Calu3 (cell line): ENCODE measurements around the gene SLC47A2. TPM values are rescaled to one million over a fixed set of nuclear protein-coding genes. Genes with fewer than 3 reads are reported as not detected.

ENCODE experiments used
- BruUV-seq: library from RNA; stranded (reverse); fragments of 400-500 nt; replicated peaks from 2 replicates; lab custom pipeline; 2021; lab: Mats Ljungman, UMichigan
- CTCF ChIA-PET: fragments of 300-600 bp; sonication (Branson Sonifier 250); formaldehyde crosslinking; loops from one replicate; lab custom pipeline; 2022; ENCODE audit warnings: antibody characterized with exemption; lab: Charles Lee
- DNase-seq: peaks from one replicate; pipeline ENCODE4 v3.0.0; 2022
- H3K27ac Mint-ChIP-seq: one replicate; pipeline ENCODE4 v1.8.0; 2022; ENCODE audit warnings: mixed read lengths; ENCODE audit not compliant: unreplicated experiment
- H3K27me3 Mint-ChIP-seq: one replicate; pipeline ENCODE4 v1.8.0; 2022; ENCODE audit warnings: mixed read lengths; ENCODE audit not compliant: unreplicated experiment
- H3K36me3 Mint-ChIP-seq: one replicate; pipeline ENCODE4 v1.8.0; 2022; ENCODE audit warnings: mild to moderate bottlenecking, moderate library complexity, mixed read lengths; ENCODE audit not compliant: insufficient read depth, unreplicated experiment
- H3K4me1 Mint-ChIP-seq: one replicate; pipeline ENCODE4 v1.8.0; 2022; ENCODE audit warnings: mild to moderate bottlenecking, low read depth, mixed read lengths; ENCODE audit not compliant: unreplicated experiment
- H3K4me3 Mint-ChIP-seq: one replicate; pipeline ENCODE4 v1.8.0; 2022; ENCODE audit warnings: mild to moderate bottlenecking, low read depth, moderate library complexity, mixed read lengths; ENCODE audit not compliant: unreplicated experiment
- H3K9me3 Mint-ChIP-seq: one replicate; pipeline ENCODE4 v1.8.0; 2022; ENCODE audit warnings: low read depth, mixed read lengths; ENCODE audit not compliant: unreplicated experiment
- intact Hi-C: fragments of 100-400 bp; cut with micrococcal nuclease; formaldehyde crosslinking; loops from one replicate; pipeline ENCODE4 v1.10.0; 2022; ENCODE audit not compliant: unreplicated experiment
- total RNA-seq: library from RNA; stranded (reverse); gene quantifications from 2 replicates; pipeline ENCODE4 v1.2.3, GENCODE V29; 2022
- TF ChIP-seq, protein P1 (sequence below): fragments of 200-600 bp; IDR thresholded peaks from one replicate; pipeline ENCODE4 v1.8.0; 2022; ENCODE audit warnings: antibody characterized with exemption; ENCODE audit not compliant: unreplicated experiment

SLC47A2 gene
- total RNA-seq, 1 experiment from 2014 or later = not detected

DNA sequence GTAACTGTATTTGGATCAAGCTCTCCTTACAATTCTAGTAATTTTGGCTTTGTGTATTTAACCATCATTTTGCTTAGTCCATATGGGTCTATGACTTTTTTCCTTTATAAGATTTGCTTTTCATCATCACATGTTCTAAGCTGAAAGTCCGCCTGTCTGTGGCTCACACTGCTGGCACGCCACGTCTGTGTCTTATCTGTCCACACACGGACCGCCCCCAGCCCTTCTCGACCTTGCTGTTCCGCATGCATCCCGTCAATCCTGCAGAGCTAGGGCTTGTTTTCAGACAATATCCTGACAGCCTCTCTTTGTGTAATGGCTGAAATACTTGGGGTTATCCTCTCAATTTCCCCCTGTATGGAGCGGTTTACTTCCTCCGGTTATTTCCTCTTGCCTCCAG is 40.2 kb upstream of the SLC47A2 start:
- no peaks in the 10 kb centered on the region for H3K36me3 Mint-ChIP-seq
- BruUV-seq = no TSS peak
- intact Hi-C loops = no loop called here
- H3K4me1 Mint-ChIP-seq = peaks cover 22% of the 10 kb centered on the region
- peaks cover 31% of the 10 kb centered on the region for H3K27me3 Mint-ChIP-seq
- H3K27ac Mint-ChIP-seq = no peak overlapping the region
- CTCF ChIA-PET = no interaction called here
- H3K4me3 Mint-ChIP-seq = no peak overlapping the region
- no peak for DNase-seq
- TF ChIP-seq, protein P1, sequence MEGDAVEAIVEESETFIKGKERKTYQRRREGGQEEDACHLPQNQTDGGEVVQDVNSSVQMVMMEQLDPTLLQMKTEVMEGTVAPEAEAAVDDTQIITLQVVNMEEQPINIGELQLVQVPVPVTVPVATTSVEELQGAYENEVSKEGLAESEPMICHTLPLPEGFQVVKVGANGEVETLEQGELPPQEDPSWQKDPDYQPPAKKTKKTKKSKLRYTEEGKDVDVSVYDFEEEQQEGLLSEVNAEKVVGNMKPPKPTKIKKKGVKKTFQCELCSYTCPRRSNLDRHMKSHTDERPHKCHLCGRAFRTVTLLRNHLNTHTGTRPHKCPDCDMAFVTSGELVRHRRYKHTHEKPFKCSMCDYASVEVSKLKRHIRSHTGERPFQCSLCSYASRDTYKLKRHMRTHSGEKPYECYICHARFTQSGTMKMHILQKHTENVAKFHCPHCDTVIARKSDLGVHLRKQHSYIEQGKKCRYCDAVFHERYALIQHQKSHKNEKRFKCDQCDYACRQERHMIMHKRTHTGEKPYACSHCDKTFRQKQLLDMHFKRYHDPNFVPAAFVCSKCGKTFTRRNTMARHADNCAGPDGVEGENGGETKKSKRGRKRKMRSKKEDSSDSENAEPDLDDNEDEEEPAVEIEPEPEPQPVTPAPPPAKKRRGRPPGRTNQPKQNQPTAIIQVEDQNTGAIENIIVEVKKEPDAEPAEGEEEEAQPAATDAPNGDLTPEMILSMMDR = no peak
- no peaks in the 10 kb centered on the region for H3K9me3 Mint-ChIP-seq

DNA sequence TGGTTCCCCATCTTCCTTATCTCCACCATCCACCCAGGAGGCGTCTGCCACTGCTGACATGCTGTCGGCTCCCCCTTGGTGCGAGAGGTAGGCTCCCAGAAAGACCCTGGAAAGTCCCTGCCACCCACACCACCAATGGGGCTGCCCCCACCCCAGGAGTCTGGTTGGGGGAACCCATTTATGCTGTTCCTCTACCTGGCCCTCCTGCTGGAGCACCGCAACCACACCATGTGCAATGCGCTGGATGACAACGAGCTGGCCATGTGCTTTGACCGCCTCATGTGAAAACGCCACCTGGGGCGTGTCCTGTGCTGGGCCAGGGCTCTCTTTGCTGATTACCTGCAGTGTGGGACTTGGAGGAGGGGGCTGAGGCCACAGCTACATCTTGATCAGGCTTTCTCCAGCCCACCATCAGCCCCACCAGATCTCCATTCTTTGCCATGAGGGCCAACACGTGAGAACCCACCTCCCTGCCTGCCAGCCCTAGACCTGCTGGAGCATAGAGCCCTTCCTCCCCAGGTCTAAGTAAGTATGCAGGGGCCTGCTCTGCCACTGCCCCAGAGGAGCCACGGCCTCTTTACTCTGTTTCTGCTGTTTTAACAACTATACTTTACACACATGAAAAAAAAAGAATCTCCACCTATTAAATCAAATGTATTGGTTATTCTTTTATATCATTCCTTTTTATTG is 39.6 kb upstream of the SLC47A2 start:
- Mint-ChIP-seq H3K36me3 (no peaks in the 10 kb centered on the region), H3K9me3 (no peaks in the 10 kb centered on the region), H3K27me3 (peaks cover 26% of the 10 kb centered on the region), H3K27ac (no peak overlapping the region), H3K4me3 (no peak overlapping the region), H3K4me1 (peaks cover 22% of the 10 kb centered on the region)
- intact Hi-C loops = no loop called here
- CTCF ChIA-PET = no interaction called here
- no peak for DNase-seq
- TF ChIP-seq, protein P1 = no peak
- BruUV-seq = no TSS peak

DNA sequence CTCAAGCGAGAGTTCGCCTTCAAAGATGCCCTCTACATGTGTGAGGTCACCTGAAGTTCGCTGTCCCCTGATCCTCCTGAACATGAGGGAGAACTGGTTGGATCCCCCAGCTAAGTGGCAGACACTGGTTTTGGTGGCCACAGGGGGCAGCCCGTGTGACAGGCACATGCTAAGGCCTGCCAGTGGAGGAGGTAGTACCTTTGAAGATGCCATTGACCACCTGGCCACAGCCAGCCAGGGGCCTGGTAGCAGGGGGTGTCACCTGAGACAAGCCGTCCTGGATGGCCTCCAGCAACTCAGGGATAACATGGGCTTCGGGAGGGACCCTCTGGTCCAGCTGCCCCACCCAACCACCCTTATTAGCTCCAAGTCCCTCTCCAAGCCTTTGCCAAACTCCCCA is 39.0 kb upstream of the SLC47A2 start:
- H3K36me3 Mint-ChIP-seq = no peaks in the 10 kb centered on the region

DNA sequence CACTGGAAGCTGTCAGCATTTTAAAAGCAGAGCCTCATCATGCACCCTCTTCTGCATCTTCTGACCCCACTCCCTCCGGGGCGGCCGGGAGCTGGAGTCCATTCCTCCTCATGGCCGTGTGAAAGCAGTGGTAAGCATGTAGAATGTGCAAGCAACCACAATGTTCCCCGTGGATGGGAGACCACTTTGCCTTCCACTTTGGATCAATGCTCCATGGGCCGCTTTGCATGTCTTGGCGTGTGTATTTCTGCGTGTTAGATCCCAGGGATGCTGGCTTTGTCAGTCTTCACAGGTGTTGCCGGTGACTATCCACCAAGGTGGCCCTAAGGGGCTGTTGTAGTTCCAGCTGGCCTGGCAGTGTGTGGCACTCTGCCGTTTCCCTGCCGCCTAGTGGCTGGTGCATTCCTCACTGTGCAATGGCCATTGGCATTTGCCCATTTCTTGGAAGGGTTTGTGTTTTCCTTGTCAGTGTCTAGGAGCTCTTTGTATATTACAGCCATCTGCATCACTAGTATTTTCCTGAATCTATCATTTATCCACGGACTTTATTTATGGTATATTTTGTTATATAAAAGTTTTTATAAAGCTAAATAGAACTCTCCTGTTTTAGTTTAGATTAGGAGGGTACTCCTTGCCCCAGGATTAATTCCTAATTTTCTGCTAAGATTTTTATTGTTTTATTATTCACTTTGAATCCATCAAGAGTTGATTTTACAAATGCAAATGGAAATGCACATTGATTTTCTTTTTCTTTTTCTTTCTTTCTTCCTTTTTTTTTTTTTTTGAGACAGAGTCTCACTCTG is 37.5 kb upstream of the SLC47A2 start:
- Mint-ChIP-seq H3K4me1 (peaks cover 29% of the 10 kb centered on the region), H3K4me3 (no peak overlapping the region), H3K36me3 (no peaks in the 10 kb centered on the region), H3K9me3 (no peaks in the 10 kb centered on the region), H3K27me3 (peaks cover 5% of the 10 kb centered on the region), H3K27ac (no peak overlapping the region)
- peak; percentile 72 for DNase-seq
- TF ChIP-seq, protein P1 = peak; percentile 61
- intact Hi-C loops = no loop called here
- CTCF ChIA-PET = interaction anchor here (1.1 to 1.7 kb wide), 4 partner anchors 9 to 105 kb away, joined by 3 to 11 read pairs (median 5); partner anchors contain the start of gene ALDH3A2
- no TSS peak for BruUV-seq

More for the DNA sequence above, 39.0 kb upstream of the SLC47A2 start:
- Mint-ChIP-seq H3K27me3 (peaks cover 20% of the 10 kb centered on the region), H3K4me1 (peaks cover 22% of the 10 kb centered on the region), H3K9me3 (no peaks in the 10 kb centered on the region), H3K27ac (no peak overlapping the region), H3K4me3 (no peak overlapping the region)
- BruUV-seq = no TSS peak
- intact Hi-C loops = no loop called here
- no peak for DNase-seq
- CTCF ChIA-PET = interaction anchor here (0.6 kb wide), 1 partner anchor 138 kb away, joined by 3 read pairs; no protein-coding TSS in a partner anchor
- TF ChIP-seq, protein P1 = no peak
